ENCODE results near the gene HIBCH. TPM values are rescaled to one million over a fixed set of nuclear protein-coding genes. Genes with fewer than 3 reads are reported as not detected.

The HIBCH gene
- total and polyA plus RNA-seq, 2 of the 13 experiments (the other 11 are each of a cell fraction or from before 2014, with no cell fraction given) = 18.8 to 49.5 TPM

DNA sequence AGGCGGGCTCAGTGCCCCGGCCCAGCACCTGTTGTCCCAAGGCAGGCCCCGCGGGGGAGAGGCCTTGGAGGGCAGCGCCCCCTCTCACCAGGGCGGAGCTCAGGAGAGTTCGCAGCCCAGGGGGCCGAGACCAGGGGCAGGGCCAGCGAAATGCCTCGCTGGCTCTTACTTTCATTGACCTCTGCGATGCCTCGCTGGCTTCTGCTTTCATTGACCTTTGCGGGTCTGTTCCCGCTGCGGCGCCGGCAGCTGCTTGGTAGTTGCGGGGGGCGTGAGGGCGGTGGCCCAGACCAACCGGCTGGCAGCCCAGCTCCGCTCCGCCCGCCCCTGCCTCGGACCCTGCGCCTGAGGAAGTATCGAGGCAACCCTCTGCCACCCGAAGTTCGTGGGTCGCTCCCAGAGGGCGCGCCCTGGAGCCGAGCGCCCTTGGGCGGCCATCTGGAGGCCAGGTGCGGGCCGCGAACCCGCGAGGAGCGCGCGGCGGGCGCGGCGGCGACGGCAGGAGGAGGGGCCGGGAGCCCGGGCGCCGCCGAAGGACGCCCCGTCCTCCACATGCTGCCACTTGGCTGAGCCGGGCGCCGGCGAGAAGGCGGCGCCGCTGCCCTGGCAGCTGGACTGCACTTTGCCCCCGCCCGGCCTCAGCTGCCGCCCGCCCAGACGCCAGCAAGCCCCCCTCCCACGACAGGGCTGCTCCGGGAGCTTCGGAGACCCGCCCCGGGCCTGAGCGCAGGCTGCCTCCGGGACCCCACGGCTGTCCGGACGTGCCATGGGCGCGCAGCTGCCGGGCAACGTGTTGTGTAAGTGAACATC, 139.1 kb downstream of the HIBCH start (continued):
- 0 out of 2 replicates have a peak, but pooled peaks have one; percentile 75 for TF ChIP-seq ZNF674 (CRISPR knock-in tag; IDR thresholded peaks at IDR 0.05; ENCODE audit: low read depth)
- TF ChIP-seq KLF15 (CRISPR knock-in tag; IDR thresholded peaks at IDR 0.05; ENCODE audit: borderline replicate concordance) = no peak; the same call in 1 of the 2 replicates
- TF ChIP-seq HNF1B (CRISPR knock-in tag; IDR thresholded peaks at IDR 0.05) = peak; percentile 91
- peak; percentile 64; the same call in 1 of the 2 replicates for TF ChIP-seq FOXO1 (CRISPR knock-in tag; IDR thresholded peaks at IDR 0.05)
- 0 out of 2 replicates have a peak, but pooled peaks have one; percentile 60 for TF ChIP-seq PRDM15 (CRISPR knock-in tag; IDR thresholded peaks at IDR 0.05)
- no peak for TF ChIP-seq ZBTB4 (CRISPR knock-in tag; IDR thresholded peaks at IDR 0.05; ENCODE audit: borderline replicate concordance)
- no peak for TF ChIP-seq EZH2 (conservative IDR thresholded peaks at IDR 0.05; ENCODE audit: low read depth, low read length)
- 0 out of 2 replicates have a peak, but pooled peaks have one; percentile 4 for TF ChIP-seq ZNF749 (CRISPR knock-in tag; IDR thresholded peaks at IDR 0.05; ENCODE audit: borderline replicate concordance)
- TF ChIP-seq ZBTB39 (CRISPR knock-in tag; IDR thresholded peaks at IDR 0.05) = no peak
- TF ChIP-seq SMARCE1 (IDR thresholded peaks at IDR 0.05; ENCODE audit: borderline replicate concordance) = no peak
- TF ChIP-seq BORCS8-MEF2B (CRISPR knock-in tag; IDR thresholded peaks at IDR 0.05) = peak; percentile 75; the same call in 1 of the 2 replicates
- 0 out of 2 replicates have a peak, but pooled peaks have one; percentile 24 for TF ChIP-seq ZNF431 (CRISPR knock-in tag; IDR thresholded peaks at IDR 0.05; ENCODE audit: borderline replicate concordance, low read depth)
- no peak for TF ChIP-seq PRDM4 (CRISPR knock-in tag; IDR thresholded peaks at IDR 0.05; ENCODE audit: borderline replicate concordance)
